Liver (tissue), 2 donors: ENCODE results near the gene PROKR1.

ENCODE experiments used
- CTCF ChIP-seq: fragments of 150-350 bp; IDR thresholded peaks from 2 replicates; pipeline ENCODE4 v1.5.1; 2017; ENCODE audit warnings: improper control_type of control experiment, low read depth, low read length; ENCODE audit not compliant: missing input control
- REST ChIP-seq: IDR thresholded peaks from 2 replicates; pipeline ENCODE4 v1.6.1; 2016; ENCODE audit warnings: antibody characterized with exemption, mild to moderate bottlenecking
- ZBTB33 ChIP-seq: IDR thresholded peaks from 2 replicates; pipeline ENCODE4 v1.6.1; 2016; ENCODE audit warnings: antibody characterized with exemption
- donor health status: healthy.

GRCh38 chr2:68686178-68686577 is 42.8 kb downstream of the PROKR1 start:
- no peak for TF ChIP-seq REST
- no peak for TF ChIP-seq CTCF
- TF ChIP-seq ZBTB33, result no peak
